ENCODE data around the gene SLC16A12.

Gene SLC16A12

GRCh38 chr10:89513206-89513605, 22.2 kb downstream of the SLC16A12 start:
- DNase-seq (ENCODE audit: low read depth, low spot score) = no peak

GRCh38 chr10:89505640-89506275, 29.6 kb downstream of the SLC16A12 start:
- DNase-seq (ENCODE audit: low read depth, low spot score) = no peak

- no peak for DNase-seq (ENCODE audit: low read depth, low spot score)
These were observed 30.7 kb downstream of the SLC16A12 start for GRCh38 chr10:89504691-89505090.

- DNase-seq (ENCODE audit: low read depth, low spot score) = no peak
These were observed 31.6 kb downstream of the SLC16A12 start for GRCh38 chr10:89503652-89504370.

- DNase-seq (ENCODE audit: low read depth, low spot score) = no peak
These were observed 32.2 kb downstream of the SLC16A12 start for GRCh38 chr10:89503151-89503550.

- DNase-seq (ENCODE audit: low read depth, low spot score) = no peak
These were observed 32.8 kb downstream of the SLC16A12 start for GRCh38 chr10:89502549-89502948.

- DNase-seq (ENCODE audit: low read depth, low spot score) = peak; percentile 39
These were observed 40.8 kb downstream of the SLC16A12 start for GRCh38 chr10:89494575-89494974.

- DNase-seq (ENCODE audit: low read depth, low spot score) = no peak
These were observed 41.3 kb downstream of the SLC16A12 start for GRCh38 chr10:89494068-89494467.

GRCh38 chr10:89491932-89492331, 43.5 kb downstream of the SLC16A12 start:
- no peak for DNase-seq (ENCODE audit: low read depth, low spot score)

- DNase-seq (ENCODE audit: low read depth, low spot score) = no peak
These were observed 44.6 kb downstream of the SLC16A12 start for GRCh38 chr10:89490596-89491335.

- DNase-seq (ENCODE audit: low read depth, low spot score) = no peak
These were observed 53.1 kb downstream of the SLC16A12 start for GRCh38 chr10:89482256-89482655.

GRCh38 chr10:89481662-89482061, 53.7 kb downstream of the SLC16A12 start:
- peak; percentile 82 for DNase-seq (ENCODE audit: low read depth, low spot score)

GRCh38 chr10:89479771-89480446, 55.5 kb downstream of the SLC16A12 start:
- peak; percentile 48 for DNase-seq (ENCODE audit: low read depth, low spot score)

GRCh38 chr10:89478739-89479654, 56.4 kb downstream of the SLC16A12 start:
- peak; percentile 72 for DNase-seq (ENCODE audit: low read depth, low spot score)

- peak; percentile 76 for DNase-seq (ENCODE audit: low read depth, low spot score)
These were observed 57.2 kb downstream of the SLC16A12 start for GRCh38 chr10:89478085-89478738.

- DNase-seq (ENCODE audit: low read depth, low spot score) = peak; percentile 43
These were observed 59.2 kb downstream of the SLC16A12 start for GRCh38 chr10:89476150-89476549.

- DNase-seq (ENCODE audit: low read depth, low spot score) = peak; percentile 70
These were observed 59.8 kb downstream of the SLC16A12 start for GRCh38 chr10:89475591-89475998.

- no peak for DNase-seq (ENCODE audit: low read depth, low spot score)
These were observed 60.3 kb downstream of the SLC16A12 start for GRCh38 chr10:89475125-89475524.

- no peak for DNase-seq (ENCODE audit: low read depth, low spot score)
These were observed 60.9 kb downstream of the SLC16A12 start for GRCh38 chr10:89474452-89474851.

- no peak for DNase-seq (ENCODE audit: low read depth, low spot score)
These were observed 64.1 kb downstream of the SLC16A12 start for GRCh38 chr10:89471110-89471809.

Measured in astrocyte of the hippocampus (primary cell).